ENCODE results near the gene GOLGA8S. TPM values are rescaled to one million over a fixed set of nuclear protein-coding genes. Genes with fewer than 3 reads are reported as not detected.
A peak's percentile ranks its signal among the peaks of the same experiment; 100 is the strongest.
"Not testable (repeated sequence)": the region's sequence is repeated elsewhere in the genome, so short reads cannot be mapped to it uniquely, and the experiment has no call there.

Gene GOLGA8S, protein sequence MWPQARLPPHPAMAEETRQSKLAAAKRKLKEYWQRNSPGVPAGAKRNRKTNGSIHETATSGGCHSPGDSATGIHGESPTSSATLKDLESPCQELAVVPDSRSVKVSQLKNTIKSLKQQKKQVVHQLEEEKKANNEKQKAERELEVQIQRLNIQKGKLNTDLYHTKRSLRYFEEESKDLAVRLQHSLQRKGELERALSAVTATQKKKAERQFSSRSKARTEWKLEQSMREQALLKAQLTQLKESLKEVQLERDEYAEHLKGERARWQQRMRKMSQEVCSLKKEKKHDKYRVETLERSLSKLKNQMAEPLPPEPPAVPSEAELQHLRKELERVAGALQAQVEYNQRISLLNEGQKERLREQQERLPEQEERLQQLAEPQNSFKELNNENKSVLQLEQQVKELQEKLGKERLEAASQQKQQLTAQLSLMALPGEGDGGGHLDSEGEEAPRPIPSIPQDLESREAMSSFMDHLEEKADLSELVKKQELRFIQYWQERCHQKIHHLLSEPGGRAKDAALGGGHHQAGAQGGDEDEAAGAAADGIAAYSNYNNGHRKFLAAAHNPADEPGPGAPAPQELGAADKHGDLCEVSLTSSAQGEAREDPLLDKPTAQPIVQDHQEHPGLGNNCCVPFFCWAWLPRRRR
- 0.09 TPM in 1 of 2 replicates, not detected in the other for total RNA-seq (2021)
- not detected for Bru-seq, nascent RNA
- not detected for BruChase-seq, experiment 1, labeled RNA remaining after a 2-hour chase
- not detected for BruChase-seq, experiment 2, labeled RNA remaining after a 6-hour chase
- long read RNA-seq, result 0 reads

DNA sequence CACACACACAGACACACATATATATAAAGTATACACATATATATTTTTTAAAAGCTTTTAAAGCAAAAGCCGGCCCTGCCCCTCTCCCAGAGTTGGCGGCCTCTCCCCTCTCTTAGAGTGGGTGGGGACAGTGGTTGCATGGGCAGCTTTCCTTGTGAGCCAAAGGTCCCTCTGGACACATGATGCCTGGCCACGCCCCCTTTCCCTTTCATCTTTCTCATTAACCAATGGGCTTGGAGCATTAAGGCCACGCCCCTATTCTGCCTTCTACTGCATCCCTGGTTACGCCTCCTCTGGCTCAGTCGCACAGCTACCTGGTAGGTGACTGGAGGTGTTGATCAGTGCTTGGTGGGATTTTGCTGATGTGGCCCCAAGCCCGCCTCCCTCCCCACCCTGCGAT is at the start of gene GOLGA8S:
TSS of gene GOLGA8S (plus strand) at position 301 of the 400 bp plus-strand sequence. CDS start at position 363, 62 bp downstream.
- intact Hi-C loops (cut with micrococcal nuclease; ENCODE audit: unreplicated experiment); H3F3A ChIP-seq (ENCODE audit: insufficient read depth, low read depth); H3K79me2 ChIP-seq (ENCODE audit: low read depth); H3K4me2 ChIP-seq; H3K27ac ChIP-seq; H3K4me1 ChIP-seq (replicated peaks; ENCODE audit: insufficient read depth); H3K9me3 ChIP-seq (ENCODE audit: insufficient read depth, low read depth); H3K9me2 ChIP-seq (ENCODE audit: insufficient read depth); CTCF ChIA-PET; DNase-seq; H3K27me3 ChIP-seq (ENCODE audit: insufficient read depth, low read depth); H4K20me1 ChIP-seq (ENCODE audit: insufficient read depth); POLR2A ChIA-PET (ENCODE audit: unreplicated experiment); H2AFZ ChIP-seq; H3K36me3 ChIP-seq (ENCODE audit: low read depth); H3K4me3 ChIP-seq; BruUV-seq (replicated peaks): not testable (repeated sequence)

DNA sequence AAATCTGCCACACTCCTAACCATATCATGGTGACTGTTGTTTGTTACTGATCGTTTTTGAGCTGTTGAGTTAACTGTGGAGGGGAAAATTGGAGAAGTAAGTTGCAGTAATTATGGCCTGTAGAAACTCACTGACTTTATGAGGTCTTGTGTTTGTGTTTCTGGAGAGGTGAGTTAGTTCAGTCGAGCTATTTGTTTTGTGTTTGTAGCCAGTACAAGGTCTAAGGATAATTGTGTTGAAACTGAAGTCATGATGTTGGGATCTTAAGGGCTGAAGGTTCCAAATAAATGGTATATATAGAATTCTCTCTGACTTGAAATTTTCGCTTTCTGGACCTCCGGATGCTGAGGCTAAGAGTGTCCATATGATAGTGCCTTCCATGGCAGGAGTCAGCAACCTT is 49.7 kb upstream of the GOLGA8S start:
- peak overlapping the region; percentile 62; the same call in 1 of the 2 replicates for H3K4me3 ChIP-seq
- CTCF ChIA-PET; H3K27ac ChIP-seq; DNase-seq; H3K9me2 ChIP-seq (ENCODE audit: insufficient read depth); H4K20me1 ChIP-seq (ENCODE audit: insufficient read depth); H3K9me3 ChIP-seq (ENCODE audit: insufficient read depth, low read depth); H3F3A ChIP-seq (ENCODE audit: insufficient read depth, low read depth); intact Hi-C loops (cut with micrococcal nuclease; ENCODE audit: unreplicated experiment); H3K36me3 ChIP-seq (ENCODE audit: low read depth); BruUV-seq (replicated peaks); POLR2A ChIA-PET (ENCODE audit: unreplicated experiment); H2AFZ ChIP-seq; H3K27me3 ChIP-seq (ENCODE audit: insufficient read depth, low read depth); H3K4me1 ChIP-seq (replicated peaks; ENCODE audit: insufficient read depth): not testable (repeated sequence)
- peaks cover 18% of the 10 kb centered on the region for H3K79me2 ChIP-seq (ENCODE audit: low read depth)
- peak overlapping the region; percentile 85 for H3K4me2 ChIP-seq

DNA sequence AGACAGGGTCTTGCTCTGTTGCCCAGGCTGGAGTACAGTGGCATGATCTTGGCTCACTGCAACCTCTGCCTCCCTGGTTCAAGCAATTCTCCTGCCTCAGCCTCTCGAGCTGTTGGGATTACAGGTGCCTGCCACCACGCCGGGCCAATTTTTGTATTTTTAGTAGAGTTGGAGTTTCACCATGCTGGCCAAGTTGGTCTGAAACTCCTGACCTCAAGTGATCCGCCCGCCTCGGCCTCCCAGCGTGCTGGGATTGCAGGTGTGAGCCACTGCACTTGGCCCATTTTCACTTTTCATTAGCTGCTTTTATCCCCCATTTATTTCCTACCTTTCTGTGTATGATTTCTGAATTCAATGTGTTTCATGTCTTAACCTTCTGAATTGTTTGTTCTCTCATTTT is 48.6 kb upstream of the GOLGA8S start:
- H3K27me3 ChIP-seq (ENCODE audit: insufficient read depth, low read depth); intact Hi-C loops (cut with micrococcal nuclease; ENCODE audit: unreplicated experiment); CTCF ChIA-PET; H3F3A ChIP-seq (ENCODE audit: insufficient read depth, low read depth); H3K9me2 ChIP-seq (ENCODE audit: insufficient read depth); H2AFZ ChIP-seq; DNase-seq; H3K36me3 ChIP-seq (ENCODE audit: low read depth); H3K4me3 ChIP-seq; H3K4me1 ChIP-seq (replicated peaks; ENCODE audit: insufficient read depth); H4K20me1 ChIP-seq (ENCODE audit: insufficient read depth); BruUV-seq (replicated peaks); H3K9me3 ChIP-seq (ENCODE audit: insufficient read depth, low read depth); H3K27ac ChIP-seq; POLR2A ChIA-PET (ENCODE audit: unreplicated experiment); H3K4me2 ChIP-seq: not testable (repeated sequence)
- peaks cover 18% of the 10 kb centered on the region for H3K79me2 ChIP-seq (ENCODE audit: low read depth)

DNA sequence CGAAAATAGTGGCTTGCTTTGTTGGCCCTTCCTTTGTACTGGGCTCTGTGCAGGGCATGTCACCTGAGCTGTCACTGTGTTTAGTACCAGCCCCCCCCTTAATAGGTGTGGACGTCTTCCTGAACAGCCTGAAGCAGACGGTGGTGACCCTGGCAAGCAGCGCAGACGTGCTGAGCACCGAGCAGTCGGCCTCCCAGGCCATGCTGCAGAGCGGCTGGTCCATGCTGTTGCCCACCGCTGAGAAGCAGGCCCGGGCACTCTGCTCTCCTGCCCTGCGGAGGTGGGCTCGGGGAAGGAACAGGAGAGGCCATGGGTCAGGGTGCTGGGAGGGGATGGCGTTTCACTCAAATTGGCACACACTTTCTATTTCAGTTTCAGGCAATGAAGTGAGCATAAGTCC is 43.3 kb upstream of the GOLGA8S start:
- H3K36me3 ChIP-seq (ENCODE audit: low read depth); intact Hi-C loops (cut with micrococcal nuclease; ENCODE audit: unreplicated experiment); CTCF ChIA-PET; H3K79me2 ChIP-seq (ENCODE audit: low read depth); H3K4me3 ChIP-seq; H3K27ac ChIP-seq; H3K9me3 ChIP-seq (ENCODE audit: insufficient read depth, low read depth); H2AFZ ChIP-seq; H3K4me2 ChIP-seq; DNase-seq; H4K20me1 ChIP-seq (ENCODE audit: insufficient read depth); H3K9me2 ChIP-seq (ENCODE audit: insufficient read depth); H3K27me3 ChIP-seq (ENCODE audit: insufficient read depth, low read depth); POLR2A ChIA-PET (ENCODE audit: unreplicated experiment); H3K4me1 ChIP-seq (replicated peaks; ENCODE audit: insufficient read depth); BruUV-seq (replicated peaks); H3F3A ChIP-seq (ENCODE audit: insufficient read depth, low read depth): not testable (repeated sequence)

DNA sequence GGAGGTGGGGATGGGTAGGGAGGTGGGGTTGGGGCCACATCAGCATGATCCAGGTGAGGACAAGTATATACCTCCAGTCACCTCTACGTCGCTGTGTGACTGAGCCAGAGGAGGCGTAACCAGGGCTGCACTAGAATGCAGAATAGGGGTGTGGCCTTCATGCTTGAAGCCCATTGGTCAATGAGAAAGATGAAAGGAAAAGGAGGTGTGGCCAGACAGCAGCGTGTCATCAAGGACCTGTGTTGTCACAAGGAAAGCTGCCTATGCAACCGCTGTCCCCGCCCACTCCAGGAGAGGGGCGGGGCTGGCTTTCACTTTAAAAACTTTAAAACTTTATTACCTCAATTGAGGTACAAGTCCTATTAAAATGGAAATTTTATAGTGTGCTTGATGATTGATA is 20.5 kb upstream of the GOLGA8S start, which contains the start of gene GOLGA6L26:
TSS of gene GOLGA6L26 (minus strand) at position 101 of the 400 bp plus-strand sequence. CDS start at position 40, 61 bp downstream.
- not testable (repeated sequence) for BruUV-seq (replicated peaks); H3K27ac ChIP-seq

More for the DNA sequence above, 20.5 kb upstream of the GOLGA8S start, which contains the start of gene GOLGA6L26:
- H2AFZ ChIP-seq; CTCF ChIA-PET; H3K4me3 ChIP-seq; H3K27me3 ChIP-seq (ENCODE audit: insufficient read depth, low read depth); H3K79me2 ChIP-seq (ENCODE audit: low read depth); H3K9me2 ChIP-seq (ENCODE audit: insufficient read depth); H3F3A ChIP-seq (ENCODE audit: insufficient read depth, low read depth); H3K9me3 ChIP-seq (ENCODE audit: insufficient read depth, low read depth); DNase-seq; H3K36me3 ChIP-seq (ENCODE audit: low read depth); H4K20me1 ChIP-seq (ENCODE audit: insufficient read depth); POLR2A ChIA-PET (ENCODE audit: unreplicated experiment); H3K4me1 ChIP-seq (replicated peaks; ENCODE audit: insufficient read depth); H3K4me2 ChIP-seq; intact Hi-C loops (cut with micrococcal nuclease; ENCODE audit: unreplicated experiment): not testable (repeated sequence)

Measured in PC-9 (cell line).